ENCODE measurements around the gene CDC45.
"Not testable (repeated sequence)": the region's sequence is repeated elsewhere in the genome, so short reads cannot be mapped to it uniquely, and the experiment has no call there.

Gene CDC45

DNA sequence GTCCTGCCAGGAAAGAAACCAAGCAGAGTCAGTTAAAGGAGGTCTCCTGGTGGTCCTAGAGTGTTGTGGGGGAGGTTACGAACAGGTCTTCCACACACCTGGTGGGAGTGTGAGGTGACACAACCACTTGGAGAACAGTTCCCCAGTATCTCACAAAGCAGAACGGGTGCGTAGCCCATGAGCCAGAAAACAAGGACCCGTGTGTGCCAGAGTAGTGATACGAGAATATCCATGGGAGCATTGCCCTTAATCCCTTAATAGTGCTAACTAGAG lies 66.2 kb downstream of the CDC45 start:
- in situ Hi-C loops (cut with HindIII; ENCODE audit: low sequenced_read_pairs): no loop called here
- no peak for DNase-seq (ENCODE audit: low read depth, low spot score)
- H3K4me3 ChIP-seq (ENCODE audit: low read depth, low read length): no peak overlapping the region
- no peak for TF ChIP-seq CTCF (IDR thresholded peaks at IDR 0.05; ENCODE audit: low read depth, low read length)

- no peak overlapping the region for H3K4me3 ChIP-seq (ENCODE audit: low read depth, low read length)
- in situ Hi-C loops (cut with HindIII; ENCODE audit: low sequenced_read_pairs): no loop called here
- DNase-seq (ENCODE audit: low read depth, low spot score): no peak
- no peak for TF ChIP-seq CTCF (IDR thresholded peaks at IDR 0.05; ENCODE audit: low read depth, low read length)
Observed at GRCh38 chr22:19546680-19547079, 67.0 kb downstream of the CDC45 start.

DNA sequence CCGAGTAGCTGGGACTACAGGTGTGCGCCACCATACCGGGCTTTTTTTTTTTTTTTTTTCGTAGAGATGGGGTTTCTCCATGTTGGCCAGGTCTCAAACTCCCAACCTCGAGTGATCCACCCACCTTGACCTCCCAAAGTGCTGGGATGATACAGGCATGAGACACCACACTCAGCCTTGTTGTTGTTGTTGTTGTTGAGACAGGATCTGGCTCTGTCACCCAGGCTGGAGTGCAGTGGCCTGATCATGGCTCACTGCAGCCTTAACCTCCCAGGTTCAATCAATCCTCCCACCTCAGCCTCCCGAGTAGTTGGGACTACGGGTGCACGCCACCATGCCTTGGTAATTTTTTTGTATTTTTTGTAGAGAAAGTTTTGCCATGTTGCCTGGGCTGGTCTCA lies 67.9 kb downstream of the CDC45 start:
- in situ Hi-C loops (cut with HindIII; ENCODE audit: low sequenced_read_pairs): no loop called here
- DNase-seq (ENCODE audit: low read depth, low spot score): no peak
- no peak overlapping the region for H3K4me3 ChIP-seq (ENCODE audit: low read depth, low read length)
- TF ChIP-seq CTCF (IDR thresholded peaks at IDR 0.05; ENCODE audit: low read depth, low read length): no peak

GRCh38 chr22:19548427-19548826 lies 68.7 kb downstream of the CDC45 start:
- in situ Hi-C loops (cut with HindIII; ENCODE audit: low sequenced_read_pairs); H3K4me3 ChIP-seq (ENCODE audit: low read depth, low read length); DNase-seq (ENCODE audit: low read depth, low spot score): not testable (repeated sequence)

- TF ChIP-seq CTCF (IDR thresholded peaks at IDR 0.05; ENCODE audit: low read depth, low read length): no peak
Observed at GRCh38 chr22:19548964-19549363, 69.2 kb downstream of the CDC45 start.

GRCh38 chr22:19549428-19549827 lies 69.7 kb downstream of the CDC45 start:
- no peak overlapping the region for H3K4me3 ChIP-seq (ENCODE audit: low read depth, low read length)
- no peak for DNase-seq (ENCODE audit: low read depth, low spot score)
- no peak for TF ChIP-seq CTCF (IDR thresholded peaks at IDR 0.05; ENCODE audit: low read depth, low read length)
- in situ Hi-C loops (cut with HindIII; ENCODE audit: low sequenced_read_pairs): no loop called here

More at GRCh38 chr22:19548964-19549363, 69.2 kb downstream of the CDC45 start:
- DNase-seq (ENCODE audit: low read depth, low spot score): no peak
- H3K4me3 ChIP-seq (ENCODE audit: low read depth, low read length): no peak overlapping the region
- in situ Hi-C loops (cut with HindIII; ENCODE audit: low sequenced_read_pairs): no loop called here

- DNase-seq (ENCODE audit: low read depth, low spot score): no peak
- no peak overlapping the region for H3K4me3 ChIP-seq (ENCODE audit: low read depth, low read length)
- TF ChIP-seq CTCF (IDR thresholded peaks at IDR 0.05; ENCODE audit: low read depth, low read length): no peak
- in situ Hi-C loops (cut with HindIII; ENCODE audit: low sequenced_read_pairs): no loop called here
Observed at GRCh38 chr22:19550382-19550781, 70.7 kb downstream of the CDC45 start.

Data from astrocyte of the spinal cord (primary cell).